NCI-H2171 treated with DMSO at 0.1 percent for 48 hours (cell line): ENCODE results near the gene OR9A2.
"Not testable (repeated sequence)": the region's sequence is repeated elsewhere in the genome, so short reads cannot be mapped to it uniquely, and the experiment has no call there.

Experiments used
- DNase-seq: peaks from one replicate; lab custom pipeline; 2025; lab: John Stamatoyannopoulos, UW

OR9A2 gene

DNA sequence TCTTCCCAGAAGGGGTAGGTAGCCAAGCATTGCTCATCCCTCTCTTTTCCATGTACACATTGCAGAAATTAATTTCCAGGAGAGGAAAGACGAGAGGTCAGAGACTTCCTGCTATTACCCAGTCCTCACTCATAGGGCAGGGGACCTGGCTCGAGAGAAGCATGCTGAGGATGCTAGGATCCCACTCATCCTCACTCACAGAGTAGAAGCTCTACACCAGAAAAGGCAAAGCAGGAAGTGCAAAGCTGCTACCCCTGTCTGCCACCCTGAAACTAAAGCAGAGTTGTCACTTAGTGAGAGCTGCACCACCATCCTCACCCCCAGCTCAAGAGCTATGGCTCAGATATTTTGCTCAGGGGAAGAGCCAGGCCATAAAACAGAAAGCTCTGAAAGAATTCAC lies 9.9 kb downstream of the OR9A2 start:
- DNase-seq: no peak

DNA sequence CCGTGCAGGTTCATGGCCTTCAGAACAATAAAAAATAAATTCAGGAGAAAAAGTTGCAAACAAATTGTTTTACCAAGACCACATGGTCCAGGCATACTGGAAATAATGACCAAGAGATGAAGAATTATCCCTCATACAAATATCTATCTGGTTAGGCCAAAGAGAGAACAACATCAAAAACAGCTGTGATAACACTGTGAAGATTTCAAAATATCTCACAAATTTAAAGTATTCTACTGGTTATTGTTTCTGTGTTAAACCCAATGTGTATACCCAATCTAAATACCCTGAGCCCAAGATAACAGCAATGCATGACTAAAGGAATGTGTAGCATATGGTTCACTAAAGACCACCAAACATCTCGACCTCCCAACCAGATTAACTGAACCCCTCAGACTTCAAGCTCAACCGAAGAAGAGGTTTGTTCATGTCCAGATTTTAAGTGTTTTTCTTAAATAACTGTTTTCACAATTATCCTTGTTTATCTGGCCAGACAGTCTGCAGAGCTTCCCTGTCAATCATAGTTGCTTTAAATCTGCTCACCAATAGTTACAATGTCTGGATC lies 10.9 kb downstream of the OR9A2 start:
- no peak for DNase-seq

DNA sequence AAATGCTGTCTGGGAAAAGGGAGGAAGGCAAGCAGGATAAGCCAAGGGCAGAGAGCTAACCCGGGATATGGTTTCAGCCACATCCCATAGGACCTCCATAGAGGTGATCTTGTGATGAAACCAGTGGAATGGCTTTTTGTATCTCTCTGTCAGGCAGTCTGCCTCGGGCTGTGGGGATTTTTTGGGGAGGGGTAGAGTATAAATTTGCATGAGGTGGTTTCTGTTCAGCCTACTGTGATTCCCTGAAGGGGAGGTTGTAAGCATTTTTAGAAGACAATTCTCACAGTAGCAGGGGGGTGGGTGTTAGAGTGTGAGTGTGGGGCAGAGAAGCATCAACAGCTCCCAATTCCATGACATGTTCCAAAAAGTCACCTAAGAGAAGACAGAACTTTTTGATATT lies 11.8 kb downstream of the OR9A2 start:
- no peak for DNase-seq

DNA sequence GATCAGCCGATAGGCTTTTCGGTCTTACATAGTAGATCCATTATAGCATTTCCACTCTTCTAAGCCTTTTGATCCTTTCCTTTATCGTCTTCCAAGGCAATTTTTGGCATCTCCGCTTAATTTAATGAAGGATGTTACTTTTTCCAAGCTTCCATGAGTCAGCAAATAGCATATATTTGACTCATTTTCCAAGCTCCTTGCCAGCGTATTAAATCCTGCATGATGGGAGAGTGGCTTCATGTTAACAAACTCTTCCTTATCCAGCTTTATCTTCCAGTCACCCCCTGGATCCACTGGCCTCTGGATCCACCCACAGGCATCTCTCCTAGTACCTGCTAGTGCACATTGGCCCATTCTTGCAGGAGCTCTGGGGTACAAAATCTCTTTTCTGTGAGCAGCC lies 13.0 kb downstream of the OR9A2 start:
- no peak for DNase-seq

DNA sequence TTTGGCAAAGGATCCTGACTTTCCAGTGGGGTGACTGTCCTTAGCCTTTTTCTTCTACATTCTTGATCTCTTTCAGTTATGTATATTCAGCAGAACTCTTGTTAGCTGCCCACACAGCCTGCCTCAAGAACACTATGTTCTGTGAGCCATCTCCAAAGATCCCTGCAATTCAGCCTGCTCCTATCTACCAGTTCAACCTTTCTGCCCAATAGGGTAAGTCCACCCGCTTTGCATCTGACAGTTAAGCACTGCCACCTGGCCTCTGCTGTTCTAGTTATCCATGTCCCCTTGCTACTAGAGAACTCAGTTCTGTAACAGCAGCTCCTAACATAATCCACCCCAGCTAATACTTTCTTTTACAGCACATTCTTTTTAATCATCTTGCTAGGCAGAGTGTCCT lies 13.5 kb downstream of the OR9A2 start:
- no peak for DNase-seq

DNA sequence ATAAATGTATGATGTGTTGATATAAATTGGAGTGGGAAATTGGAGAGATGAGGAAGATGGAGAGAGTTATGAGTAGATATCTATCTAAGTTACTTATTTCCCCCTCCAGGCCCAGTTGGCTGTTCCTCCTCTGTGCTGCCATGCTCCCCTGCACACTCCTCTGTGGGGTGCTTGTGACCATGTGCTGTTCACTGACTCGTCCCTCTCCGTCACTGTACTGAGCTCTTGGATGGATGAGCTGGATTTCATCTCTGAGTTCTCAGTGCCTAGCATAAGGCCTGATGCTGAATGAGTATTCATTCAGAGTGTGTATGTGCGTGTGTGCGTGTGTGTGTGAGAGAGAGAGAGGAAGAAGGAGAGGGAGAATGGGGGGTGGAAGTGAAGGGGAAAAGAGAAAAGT lies 14.5 kb downstream of the OR9A2 start:
- DNase-seq: no peak

DNA sequence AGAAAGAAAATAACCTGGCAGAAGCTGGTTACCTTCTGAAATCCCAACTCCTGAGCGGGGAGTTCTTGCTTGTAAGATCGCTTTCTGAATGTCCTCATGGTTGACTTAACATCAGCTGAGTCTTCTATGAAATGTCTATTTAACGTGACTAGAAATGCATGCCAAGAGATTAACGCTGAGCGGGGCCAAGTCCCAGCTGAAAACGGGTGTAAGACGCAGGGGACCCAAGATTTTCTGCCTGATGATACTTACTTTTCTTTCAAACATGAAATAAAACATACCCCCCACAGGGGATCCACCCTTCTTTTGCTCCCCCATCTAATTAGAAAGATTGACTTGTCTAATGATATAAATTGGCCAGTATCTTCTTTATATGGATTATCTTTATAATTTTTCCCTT lies 14.9 kb downstream of the OR9A2 start:
- no peak for DNase-seq

DNA sequence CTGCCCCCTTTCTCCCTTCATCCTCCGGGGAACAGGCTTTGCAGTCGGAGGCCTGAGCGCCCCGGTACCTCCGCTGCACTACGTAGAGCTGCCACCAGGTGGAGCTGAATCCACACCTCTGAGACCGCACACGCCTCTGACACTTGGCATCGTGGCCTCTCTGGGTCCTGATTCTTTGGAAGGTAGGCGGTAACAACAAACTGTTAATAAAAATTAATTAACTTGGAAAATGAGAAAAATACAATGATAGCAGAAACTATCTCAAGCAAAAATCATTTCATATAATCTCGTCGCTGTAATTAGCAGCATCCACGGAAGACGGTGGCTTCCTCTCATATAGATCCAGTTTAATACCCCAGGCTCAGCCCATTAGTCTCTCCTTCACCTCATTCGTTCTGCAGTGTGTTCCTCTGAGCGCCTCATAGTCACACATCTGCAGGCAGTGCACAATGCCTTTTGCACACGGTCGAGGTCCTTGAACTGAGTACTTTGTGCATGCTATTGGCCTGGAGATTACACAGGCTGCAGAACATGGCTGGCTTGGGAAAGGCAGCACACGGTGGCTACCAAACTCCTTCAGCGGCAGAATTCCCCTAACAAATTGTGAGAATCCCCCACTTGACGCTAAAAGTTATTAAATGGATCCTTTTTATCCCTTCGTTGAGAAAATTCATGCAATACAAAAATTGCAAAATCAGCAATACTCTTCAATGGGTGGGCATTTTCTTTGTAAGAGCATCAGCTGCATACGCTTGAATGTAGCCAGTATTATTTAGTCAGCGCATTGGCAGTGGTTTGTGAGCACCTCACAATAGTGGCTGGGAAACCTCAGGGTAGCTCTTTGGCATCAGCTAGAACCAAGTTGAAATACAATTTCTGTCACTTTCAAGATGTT lies 18.7 kb downstream of the OR9A2 start:
- peak; percentile 59 for DNase-seq

DNA sequence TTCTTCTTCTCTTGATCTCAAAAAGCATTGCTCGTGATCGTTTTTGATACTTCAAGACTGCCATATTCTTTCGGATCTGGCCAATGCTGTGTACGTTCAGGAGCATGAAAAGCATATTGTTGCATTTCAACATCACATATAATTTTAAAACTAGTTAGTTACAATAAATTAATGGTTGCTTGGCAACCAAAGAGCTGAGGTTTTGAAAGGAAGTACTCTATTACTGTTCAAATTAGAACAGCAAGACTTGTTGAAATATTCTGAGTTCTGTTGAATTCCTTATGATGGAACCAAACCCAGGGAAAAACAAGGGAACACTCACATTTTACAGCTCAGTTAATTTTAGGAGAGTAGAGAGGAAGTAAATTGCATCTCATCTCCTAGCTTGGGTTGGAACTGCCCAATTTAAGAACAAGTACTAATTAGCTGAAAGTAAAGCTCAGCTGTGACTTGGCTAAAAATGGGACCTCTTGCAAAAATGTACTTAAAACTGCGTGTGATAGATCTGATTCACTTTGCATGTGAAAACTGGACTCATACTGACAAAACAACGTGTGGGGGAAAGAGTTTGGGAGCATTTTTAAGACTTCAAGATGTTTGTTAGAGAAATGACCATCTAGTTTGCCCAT lies 21.2 kb downstream of the OR9A2 start:
- no peak for DNase-seq

DNA sequence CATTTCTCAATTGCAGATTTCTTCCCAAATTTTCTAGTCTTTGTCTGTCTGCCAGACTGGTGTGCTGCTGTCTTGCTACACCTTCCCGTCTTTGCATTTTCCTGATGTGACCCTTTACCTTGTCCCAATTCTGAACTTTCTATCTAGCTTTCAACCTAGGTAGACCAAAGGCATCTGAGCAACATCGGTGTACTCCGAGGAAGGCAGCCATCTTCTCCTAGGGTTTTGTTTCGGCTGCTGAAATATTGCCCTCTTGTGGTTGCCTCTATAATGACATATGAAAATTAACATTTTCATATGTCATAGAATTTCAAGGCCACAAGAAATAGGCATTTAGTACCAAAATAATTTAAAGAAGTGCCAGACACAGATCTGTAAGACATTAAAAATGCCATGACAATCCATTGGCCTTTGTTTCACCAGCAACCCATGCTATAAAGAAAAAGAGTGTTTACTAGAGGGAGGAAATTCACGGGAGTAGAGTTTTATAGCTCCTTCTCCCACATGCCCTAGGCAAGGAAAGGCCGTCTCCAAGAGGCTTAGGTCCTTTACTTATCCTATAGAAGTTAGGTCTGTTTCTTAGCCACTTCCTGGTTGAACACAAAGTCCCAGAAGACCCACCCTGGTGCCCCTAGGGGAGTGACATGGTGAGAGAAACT lies 23.4 kb downstream of the OR9A2 start:
- DNase-seq: peak; percentile 59

DNA sequence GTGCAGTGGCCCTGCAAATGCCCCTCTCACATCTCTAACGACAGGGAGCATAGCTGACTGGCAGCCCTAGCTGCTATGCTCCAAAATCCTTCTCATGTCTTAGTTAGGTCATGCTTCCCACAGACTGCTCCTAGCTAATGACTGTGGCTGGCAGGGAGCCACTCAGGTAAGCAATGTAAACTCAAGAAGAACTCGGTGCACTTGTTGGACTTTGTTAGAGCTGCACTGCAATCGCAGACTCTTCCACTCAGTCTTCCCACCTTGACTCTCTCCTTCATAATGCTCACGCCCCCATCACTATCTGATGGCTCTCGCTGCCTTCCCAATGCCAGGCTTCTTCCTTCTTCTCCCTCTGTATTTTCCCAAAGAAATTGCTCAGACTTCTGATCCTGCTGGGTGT lies 24.0 kb downstream of the OR9A2 start:
- no peak for DNase-seq

DNA sequence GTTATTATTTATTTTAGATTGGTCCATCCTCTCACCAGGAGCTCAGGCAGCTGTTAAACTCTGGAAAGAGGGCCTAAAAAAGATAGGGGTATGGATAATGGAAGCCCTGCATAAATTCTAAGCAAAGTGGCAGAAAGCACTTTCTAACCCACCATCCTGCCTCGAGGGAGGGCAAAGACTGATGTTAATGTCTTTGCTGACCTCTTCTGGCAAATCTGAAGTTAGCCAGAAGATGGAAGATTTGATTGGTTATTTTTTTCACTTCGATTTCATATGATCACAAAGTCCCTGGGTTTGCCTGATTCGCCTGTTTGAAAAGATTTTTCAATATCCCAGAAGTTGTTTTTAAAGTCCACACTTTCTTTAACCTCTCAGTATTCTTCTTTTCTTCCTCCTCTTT lies 24.8 kb downstream of the OR9A2 start:
- DNase-seq: no peak

DNA sequence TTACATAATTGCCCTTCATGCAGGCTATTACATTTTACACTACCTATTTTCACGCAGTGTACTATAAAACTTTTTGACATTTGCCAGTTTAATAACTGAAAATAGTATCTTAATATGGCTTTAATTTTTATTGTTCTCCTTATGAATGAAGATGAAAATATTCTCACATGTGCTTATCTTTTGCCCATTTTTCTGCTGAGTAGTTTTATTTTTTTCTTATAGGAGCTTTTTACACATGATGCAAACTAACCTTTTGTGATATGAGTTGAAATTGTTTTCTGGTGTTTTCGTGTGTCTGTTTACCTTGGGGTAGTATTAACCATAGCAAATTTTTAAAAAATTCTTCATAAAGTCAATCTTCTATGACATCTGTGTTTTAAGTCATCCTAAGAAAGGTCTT lies 26.3 kb downstream of the OR9A2 start:
- no peak for DNase-seq

DNA sequence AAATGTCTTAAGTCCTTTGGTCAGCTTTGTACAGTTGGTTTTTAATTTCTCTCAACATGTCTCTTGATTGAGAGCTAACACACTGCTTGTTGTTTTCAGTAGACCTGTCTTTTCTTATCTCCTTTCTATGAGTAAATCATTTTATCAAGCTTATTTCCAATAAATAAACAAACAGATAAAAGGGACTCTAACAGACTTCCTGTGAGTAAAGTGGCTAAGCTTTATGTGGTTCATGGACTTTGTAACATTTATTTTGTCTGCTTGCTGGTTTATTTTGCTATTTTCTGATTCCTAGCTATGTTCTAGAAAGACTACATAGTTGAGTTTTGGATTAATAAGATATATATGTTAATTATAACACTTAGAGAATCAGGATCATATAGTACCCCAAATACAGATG lies 27.1 kb downstream of the OR9A2 start:
- no peak for DNase-seq

DNA sequence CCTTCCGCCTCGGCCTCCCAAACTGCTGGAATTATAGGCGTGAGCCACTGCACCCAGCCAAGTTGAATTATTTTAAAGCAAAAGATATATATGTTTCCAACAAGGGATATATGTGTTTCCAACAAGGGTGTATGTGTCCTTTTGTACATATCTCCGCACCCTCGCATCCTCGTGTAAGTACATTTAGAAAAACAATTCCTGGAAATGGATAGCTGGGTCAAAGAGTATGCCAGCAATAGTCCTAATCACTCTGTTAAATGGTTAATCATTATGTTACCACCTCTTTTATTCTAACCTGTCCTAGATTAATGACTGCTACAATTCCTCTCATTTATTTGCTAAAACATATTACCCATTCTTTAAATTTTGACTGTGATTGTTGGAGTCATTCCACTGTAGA lies 28.0 kb downstream of the OR9A2 start:
- DNase-seq: no peak

DNA sequence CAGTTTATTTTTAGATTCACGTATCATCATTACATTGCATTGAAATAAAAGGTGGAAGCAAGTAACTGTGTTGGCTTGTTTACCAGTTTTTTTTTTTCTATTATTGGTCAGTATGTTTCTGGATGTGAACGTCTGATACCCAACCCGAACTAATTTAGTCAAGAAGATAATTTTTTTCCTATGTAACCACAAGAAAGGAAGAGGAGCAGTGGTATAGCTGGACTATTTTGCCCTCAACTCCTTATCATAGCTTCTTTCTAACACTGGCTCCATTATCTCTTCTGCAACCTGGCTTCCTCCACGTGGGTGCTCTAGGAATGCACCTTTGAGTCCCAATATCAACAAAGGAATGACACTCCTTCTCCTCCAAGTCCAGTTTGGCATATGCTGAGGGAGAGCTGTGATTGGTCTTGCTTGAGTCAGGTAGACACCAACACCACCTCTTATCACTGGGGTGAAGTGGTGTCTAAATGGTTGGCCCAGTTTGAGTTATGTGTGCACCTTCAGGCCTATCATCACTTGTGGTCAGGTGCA lies 29.4 kb downstream of the OR9A2 start:
- no peak for DNase-seq

DNA sequence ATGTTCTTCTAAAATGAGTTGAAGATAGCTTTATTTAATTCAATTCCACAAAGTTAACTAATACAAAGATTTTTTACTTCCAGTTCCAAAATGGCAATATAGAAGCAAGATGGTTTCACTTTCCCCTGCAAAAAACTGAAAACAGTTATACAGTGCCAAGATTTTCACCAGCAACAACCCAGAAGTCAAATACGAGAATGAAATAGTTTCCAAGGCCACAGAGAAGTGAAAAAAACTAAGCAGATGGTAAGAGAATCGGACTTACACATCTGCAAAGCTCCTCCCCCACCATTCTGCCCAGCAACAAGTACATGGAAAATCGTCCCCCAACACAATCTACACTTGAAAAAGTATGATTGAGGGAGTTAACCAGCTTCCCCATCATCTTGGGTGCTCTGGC lies 34.5 kb downstream of the OR9A2 start:
- DNase-seq: no peak

DNA sequence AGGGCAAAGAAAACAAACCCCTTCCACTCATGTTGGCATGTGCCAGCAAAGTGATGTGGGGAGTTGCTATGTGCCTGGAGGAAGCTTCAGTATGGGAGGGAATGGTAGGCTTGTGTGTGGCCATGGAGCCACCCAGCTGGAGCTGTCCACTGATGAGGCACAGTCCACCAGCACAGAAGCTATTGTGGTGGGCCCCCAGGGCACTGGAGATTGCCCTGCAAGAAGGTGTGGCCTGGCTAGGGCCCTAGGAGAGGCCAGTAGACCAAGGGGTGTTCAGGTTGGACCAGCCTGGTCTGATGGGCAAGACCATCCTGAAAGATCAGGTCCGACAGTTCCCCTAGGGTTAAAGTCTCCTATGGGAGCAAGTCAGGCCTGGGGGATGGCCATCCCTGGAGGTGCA lies 42.6 kb downstream of the OR9A2 start:
- DNase-seq: no peak

DNA sequence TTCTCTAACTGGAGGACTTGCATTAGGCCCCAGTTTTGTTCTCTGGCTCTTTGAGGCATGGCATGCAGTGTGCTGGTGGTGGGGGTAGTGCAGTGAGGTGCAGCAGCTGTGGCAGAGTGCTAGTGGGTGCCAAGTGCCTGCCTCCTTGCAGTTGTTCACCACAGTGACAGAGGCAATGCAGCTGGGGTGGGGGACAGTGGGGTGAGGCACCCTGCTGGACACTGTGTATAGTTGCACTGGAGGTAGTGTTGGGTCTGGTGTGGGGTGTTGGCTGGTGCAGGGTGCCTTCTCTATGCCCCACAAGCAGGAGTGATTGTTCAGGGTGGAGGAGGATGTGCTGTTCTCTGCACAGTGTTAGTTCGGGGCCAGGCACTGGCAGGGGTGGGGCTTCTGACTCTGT lies 43.1 kb downstream of the OR9A2 start:
- DNase-seq: no peak

DNA sequence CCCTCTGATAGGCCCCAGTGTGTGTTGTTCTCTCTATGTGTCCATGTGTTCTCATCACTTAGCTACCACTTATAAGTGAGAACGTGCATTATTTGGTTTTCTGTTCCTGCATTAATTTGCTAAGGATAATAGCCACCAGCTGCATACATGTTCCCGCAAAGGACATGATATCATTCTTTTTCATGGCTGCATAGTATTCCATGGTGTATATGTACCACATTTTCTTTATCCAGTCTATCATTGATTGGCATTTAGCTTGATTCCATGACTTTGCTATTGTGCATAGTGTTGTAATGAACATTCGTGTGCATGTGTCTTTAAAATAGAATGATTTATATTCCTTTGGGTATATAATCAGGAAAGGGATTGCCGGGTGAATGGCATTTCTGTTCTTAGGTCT lies 48.5 kb downstream of the OR9A2 start:
- not testable (repeated sequence) for DNase-seq
